ENCODE data around the gene CLDND1.

GRCh38 chr3:98508582-98508981 lies 14.1 kb downstream of the CLDND1 start:
- TF ChIP-seq POLR2AphosphoS5 (IDR thresholded peaks at IDR 0.05; ENCODE audit: low read depth, low read length) (no peak), ZNF644 (CRISPR knock-in tag; IDR thresholded peaks at IDR 0.05; ENCODE audit: low read depth) (no peak), ZNF629 (CRISPR knock-in tag; conservative IDR thresholded peaks at IDR 0.05) (no peak), CREB1 (IDR thresholded peaks at IDR 0.05) (no peak), CREB1 (CRISPR knock-in tag; IDR thresholded peaks at IDR 0.05) (no peak), RBM39 (IDR thresholded peaks at IDR 0.05; ENCODE audit: low read depth, low read length, poor library complexity, severe bottlenecking) (no peak), BHLHE40 (IDR thresholded peaks at IDR 0.05; ENCODE audit: low read length) (no peak), ZNF704 (CRISPR knock-in tag; IDR thresholded peaks at IDR 0.05; ENCODE audit: borderline replicate concordance) (no peak)

All from HepG2 (cell line).